ENCODE data around the gene CTBP1.

DNA sequence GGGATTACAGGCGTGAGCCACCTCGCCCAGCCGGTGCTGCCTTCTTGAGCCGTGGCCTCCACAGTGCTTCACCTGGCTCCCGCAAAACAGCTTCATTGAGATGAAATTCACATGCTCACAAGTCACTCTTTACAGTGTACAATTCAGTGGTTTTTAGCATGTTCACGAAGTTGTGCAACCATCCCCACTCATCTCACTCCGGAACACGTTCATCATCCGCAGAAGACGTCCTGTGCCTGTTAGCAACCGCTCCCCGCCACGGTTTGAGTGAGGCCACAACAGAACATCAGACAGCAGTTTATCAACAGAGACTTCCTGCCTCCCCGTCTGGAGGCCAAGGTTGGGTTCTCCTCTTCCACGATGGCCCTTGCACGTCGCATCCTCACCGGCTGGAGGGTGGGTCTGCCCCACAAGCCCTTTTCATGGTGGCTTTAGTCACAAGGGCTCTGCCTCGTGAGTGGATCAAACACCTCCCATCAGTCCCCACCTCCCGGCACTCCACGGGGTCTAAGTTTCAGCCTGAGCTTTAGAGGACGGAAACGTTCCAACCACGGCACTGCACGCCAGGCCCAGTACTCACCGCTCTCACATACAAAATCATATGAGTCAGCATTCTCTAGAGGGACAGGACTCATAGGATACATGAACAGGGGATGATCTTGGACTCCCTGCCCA, 46.9 kb downstream of the CTBP1 start:
- TF ChIP-seq EZH2 (IDR thresholded peaks at IDR 0.05; ENCODE audit: insufficient read depth, poor library complexity, severe bottlenecking) (no peak), EZH2phosphoT487 (IDR thresholded peaks at IDR 0.05; ENCODE audit: insufficient read depth, low read depth) (no peak)

All from GM23248 (cell line).